Activated CD8-positive, alpha-beta memory T cell treated with anti-CD3 and anti-CD28 coated beads for 4 hours (primary cell): ENCODE measurements around the gene SPTLC3.

Experiments
- DNase-seq, 2 donors: peaks; one replicate each; pipeline ENCODE4 v3.0.0-alpha.2; 2020; ENCODE audit warnings: low read depth in 2 of 2

SPTLC3 gene

DNA sequence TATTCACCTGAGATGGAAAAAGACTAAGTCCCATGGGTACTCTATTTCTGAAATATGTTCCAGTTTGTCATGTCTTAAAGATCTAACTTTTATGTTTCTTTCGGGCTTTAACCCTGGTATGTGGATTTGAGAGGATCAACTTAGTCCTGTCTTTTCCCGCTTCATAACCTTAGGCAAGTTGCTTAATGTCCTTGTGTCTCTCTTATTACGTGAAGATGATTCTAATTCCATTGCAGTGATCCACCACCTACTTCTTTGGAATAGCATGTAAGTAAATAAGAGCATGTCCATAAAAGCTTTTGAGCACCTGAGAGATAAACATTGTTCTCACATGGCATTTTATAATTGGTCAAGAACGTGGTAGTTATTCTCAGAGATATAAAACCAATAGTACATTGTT, 23.0 kb downstream of the SPTLC3 start:
- DNase-seq = no peak

DNA sequence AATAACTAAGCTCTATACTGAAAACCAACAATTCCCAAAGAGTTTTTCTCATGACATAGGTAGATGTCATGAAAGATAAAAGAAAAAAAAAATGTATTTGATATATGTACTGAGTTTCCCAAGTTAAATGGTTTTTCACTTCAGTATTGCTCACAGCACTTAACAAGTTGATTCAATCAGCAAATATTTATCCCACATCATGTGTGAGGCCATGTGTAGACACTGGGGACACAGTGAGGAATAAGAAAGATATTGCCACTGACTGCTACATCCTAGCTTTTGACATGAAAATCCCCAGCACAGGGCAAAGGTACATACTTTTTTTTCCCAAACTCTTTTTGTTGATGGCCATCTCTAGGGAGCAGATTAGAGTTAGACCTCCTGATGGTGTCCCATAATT, 25.3 kb downstream of the SPTLC3 start:
- no peak for DNase-seq

DNA sequence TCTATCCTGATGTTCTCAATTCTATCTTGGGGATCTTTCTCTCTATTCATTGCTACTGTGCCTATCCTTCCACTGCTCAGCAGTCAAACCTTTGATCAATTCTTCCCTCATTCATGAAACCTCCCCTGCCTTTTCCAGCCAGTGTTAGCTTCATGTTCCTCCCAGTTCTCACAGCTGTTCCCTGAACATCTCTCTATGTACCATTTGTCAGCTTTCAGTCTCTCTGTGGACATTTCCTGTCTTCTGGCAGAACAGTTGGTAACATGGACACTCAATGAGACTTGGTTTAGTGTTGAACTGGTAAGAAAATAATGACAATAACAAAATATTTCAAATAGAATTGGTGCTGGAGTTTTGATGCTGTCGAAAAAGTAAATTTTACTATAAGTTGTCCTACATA, 26.2 kb downstream of the SPTLC3 start:
- no peak for DNase-seq

DNA sequence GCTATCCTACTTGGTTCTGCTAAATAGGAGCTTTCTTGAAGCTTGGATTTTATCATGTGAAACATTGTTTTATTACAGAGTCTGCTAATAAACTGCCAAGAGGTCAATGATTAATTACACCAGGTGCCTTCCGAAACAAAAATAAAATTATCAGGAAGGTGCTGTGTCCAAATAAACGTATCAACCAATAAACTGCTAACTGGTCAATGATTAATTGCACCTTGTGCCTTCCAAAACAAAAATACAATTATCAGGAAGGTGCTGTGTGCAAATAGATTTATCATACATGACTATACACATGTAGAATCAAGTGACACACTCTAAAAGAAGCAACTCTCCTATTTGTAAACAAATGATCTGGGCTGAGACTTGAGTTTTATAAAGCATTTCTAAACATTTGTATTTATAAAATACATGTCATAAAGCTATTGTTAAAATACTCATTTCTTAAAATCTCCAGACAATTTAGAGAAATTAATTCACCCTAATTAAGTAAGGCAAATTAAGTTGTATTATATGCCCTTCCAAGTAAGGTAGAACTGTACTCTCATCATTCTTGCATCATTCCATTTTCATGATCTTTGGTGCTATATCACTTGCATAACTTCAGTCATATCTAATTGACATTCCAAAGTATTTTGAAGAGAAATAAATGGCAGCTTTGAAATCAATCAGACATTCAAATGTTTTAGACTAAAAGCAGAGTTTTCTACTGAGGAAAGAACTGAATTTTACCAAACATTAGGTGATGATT, 26.8 kb downstream of the SPTLC3 start:
- no peak for DNase-seq

DNA sequence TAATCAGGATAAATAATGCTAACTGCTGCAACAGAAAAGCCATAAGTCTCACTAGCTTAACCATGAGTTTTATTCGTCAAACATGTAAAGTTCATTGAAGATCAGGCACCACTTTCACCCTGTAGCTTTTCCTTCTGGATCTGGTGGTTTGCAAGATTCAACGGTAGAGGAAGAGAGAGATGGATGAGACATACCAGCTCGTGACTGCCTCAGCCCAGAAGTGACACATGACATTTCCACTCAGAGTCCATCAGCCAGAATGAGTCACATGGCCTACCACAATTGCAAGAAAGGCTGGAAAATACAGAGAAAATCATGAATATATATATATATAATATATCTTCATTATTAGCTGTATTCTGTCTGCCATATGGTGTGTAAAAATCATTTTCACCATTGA, 29.0 kb downstream of the SPTLC3 start:
- DNase-seq = no peak

DNA sequence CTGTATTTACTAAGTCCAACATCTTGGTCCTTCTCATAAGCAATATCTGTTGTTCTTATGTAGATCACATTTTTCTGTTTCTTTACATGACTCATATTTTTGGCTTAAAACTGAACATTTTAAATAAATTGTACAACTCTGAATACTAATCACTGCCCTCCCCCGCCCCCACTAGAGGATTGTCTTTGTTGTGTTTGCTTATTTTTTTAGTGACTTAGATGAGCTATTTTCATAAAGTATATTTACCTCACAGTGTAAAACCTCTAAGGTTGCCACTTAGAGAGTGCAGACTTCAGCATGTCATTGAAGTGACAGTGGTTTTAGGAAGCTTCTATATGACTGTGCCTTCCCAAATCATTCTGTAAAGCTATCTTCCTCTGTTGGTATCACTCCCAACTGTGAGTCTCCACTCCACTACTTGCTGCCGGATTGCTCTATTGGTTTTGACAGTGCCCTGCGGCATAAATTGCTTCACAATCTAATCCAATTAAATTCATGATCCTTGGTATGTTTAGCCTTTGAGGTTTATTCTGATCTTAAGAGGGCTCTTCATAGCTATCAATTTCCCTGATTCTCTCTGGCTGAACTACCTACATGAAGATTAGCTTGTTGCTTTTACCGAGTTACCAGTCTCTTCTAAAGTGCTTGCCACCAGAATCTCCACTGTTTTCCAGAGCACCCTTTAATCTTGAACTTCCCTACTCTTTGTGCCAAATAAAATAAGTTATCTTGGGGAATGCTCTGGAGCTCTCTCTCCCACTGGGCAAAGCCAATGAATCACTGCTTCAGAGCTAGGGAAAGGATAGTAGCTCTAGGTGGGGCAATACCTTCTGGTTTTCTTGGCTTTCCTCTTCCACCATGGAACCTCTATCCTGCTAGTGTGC, 33.0 kb downstream of the SPTLC3 start:
- DNase-seq = no peak

DNA sequence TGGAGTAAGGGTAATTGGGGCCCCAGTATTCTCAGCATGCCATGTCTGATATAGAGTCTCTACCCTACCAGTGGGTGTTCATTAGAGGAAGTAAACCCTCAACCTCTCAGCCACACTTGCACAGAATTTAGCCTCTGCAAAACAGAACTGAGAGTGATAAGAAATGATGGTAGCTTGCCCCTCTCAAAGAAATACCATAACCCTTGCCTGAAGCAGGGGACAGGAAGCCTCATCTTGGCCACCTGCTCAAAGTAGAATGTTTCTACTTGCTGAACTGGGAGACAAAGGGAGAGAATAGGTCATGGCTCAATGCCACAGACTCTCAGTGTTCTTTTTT, 33.7 kb downstream of the SPTLC3 start:
- no peak for DNase-seq

DNA sequence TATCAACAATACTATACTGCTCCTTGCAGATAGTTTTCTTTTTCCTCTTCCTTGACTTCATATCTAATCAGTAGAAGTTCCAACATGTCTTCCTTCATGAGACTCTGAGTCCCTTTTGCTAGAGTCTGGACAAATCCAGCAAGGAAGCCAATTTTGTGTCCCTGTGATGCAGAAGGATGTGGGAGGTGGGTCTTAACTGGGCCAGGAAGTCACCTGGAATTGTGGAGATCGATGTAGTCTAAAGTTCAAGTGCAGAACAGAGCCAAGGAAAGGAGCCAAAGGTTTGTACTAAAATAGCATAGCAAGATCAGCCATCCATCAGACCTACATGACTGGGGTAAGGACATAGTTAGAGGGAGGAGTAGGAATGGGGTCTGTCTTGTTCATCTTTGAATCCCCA, 37.6 kb downstream of the SPTLC3 start:
- DNase-seq = no peak

DNA sequence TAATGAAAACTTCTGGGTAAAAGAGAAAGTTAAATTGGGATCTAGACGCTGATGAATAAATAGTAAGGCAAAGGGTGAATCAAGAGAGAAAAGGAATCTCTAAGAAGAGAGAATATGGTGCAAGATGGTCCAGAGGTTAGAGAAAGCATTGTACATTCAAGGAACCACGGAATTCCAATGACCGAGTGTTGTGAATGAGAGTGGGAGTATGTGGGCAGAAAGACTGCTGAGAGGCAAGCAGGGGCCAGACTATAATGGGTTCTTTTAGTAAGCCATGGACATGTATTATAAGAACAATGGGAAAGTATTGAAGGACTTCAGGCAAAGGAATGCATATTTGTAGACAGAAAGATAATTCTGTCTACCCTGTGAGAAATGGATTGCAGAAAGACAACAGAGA, 45.2 kb downstream of the SPTLC3 start:
- no peak for DNase-seq

DNA sequence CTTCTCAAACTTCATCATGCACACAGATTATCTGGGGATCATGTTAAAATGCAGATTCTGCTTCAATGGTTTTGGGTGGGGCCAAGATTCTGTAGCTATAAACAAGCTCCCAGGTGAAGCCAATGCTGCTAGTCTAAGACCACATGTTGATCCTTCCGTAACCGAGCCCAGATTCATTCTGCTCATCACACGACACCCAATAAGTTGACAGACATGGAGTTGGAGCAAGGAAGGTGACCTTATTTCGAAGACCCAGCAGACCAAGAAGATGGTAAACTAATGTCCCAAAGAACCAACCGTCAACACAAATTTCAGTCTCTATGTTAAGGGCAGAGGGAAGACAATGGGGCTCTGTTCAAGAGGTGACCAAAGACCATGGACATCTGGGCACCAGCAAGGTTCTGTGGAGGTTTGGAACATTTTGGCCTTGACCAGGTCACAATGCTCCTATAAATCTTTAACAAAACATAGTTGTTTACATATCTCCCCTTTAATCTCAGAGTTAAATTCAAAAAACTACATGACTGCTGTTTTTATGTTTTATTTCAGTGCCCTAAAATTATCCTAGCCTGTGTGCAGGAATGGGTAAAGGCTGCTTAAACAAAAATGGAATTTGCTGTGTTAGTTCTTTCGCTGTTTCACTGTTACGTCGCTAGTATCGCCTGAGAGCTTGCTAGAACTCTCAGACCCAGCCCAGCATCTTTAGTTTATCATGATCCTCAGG, 50.1 kb downstream of the SPTLC3 start:
- DNase-seq = no peak

DNA sequence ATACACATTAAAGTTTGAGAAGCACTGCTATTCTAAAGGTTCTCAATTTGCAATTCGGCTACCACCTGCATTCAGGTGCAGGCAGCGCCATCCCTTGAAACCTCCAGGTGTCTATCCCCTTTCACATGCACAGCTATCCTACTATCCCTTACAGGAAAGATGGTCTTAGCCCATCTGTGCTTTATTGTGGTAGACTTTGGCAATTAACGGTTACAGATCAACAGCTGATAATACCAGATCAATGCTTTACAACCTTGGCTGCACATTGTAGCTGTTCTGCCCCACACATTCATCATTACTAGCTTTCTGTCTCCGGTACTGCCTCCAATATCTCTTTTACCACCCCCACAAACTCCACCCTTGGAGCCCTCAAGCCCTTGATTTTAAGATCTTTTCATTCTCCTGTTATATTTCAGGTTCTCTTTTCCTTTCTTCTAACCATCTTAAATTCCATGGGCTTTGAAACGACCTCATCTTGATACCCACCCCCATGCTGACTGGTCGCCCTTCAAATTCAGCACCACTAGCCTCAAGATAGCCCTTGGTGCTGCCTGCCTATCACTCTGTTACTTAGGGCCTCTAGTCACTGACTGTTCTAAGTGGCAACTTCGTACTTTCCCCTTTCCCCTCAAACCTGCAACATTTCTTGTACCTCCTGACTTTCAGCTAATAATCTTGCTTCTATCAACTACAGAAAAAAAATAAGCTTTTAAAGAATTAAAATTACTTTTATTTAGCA, 50.8 kb downstream of the SPTLC3 start:
- DNase-seq = no peak

DNA sequence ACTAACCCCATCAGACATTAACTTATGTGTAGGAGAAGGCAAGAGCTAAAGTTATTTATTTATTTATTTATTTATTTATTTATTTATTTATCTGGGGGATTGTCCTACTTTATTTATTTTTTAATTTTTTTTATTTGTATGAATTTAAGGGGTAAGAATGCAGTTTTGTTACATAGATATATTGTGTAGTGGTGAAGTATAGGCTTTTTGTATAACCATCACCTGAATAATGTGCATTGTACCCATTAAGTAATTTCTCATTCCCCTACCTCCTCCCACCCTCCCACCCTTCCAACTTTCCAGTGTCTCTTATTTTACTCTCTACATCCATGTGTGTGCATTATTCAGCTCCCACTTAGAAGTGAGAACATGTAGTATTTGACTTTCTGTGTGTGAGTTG, 51.6 kb downstream of the SPTLC3 start:
- DNase-seq = no peak

DNA sequence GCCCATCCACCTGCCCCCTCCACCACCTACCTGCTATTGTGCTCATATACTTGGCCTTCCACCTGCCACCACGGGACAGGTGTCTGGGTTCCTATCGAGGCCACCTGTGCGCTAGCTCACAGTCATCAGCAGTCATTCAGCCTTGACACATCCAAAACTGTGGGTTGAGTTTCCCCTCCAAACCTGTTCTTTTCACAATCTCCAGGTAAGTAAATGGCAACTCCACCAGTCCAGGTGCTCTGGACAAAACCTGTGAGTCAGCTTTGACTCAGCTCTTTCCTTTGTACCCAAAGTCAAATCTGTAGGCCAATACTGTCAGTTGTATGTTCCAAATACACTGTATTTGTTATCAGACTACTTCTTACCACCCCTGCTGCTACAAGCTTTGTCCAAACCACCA, 52.6 kb downstream of the SPTLC3 start:
- no peak for DNase-seq

DNA sequence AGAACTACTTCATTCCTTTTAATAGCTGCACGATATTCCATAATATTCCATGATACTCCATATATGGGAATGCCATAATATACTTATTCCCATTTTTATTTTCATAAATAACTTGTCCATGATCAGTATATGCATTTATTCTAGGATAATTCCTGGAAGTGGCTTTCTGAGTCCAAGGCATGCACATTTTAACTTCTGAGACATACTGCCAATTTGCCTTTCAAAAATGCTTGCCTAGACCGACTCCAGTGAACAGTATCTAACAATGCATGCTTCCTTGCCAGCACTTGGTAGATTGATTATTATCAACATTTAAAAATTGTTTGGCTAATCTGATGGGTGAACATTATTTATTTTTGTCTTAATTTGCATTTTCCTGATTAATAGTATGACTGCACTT, 54.0 kb downstream of the SPTLC3 start:
- DNase-seq = no peak

DNA sequence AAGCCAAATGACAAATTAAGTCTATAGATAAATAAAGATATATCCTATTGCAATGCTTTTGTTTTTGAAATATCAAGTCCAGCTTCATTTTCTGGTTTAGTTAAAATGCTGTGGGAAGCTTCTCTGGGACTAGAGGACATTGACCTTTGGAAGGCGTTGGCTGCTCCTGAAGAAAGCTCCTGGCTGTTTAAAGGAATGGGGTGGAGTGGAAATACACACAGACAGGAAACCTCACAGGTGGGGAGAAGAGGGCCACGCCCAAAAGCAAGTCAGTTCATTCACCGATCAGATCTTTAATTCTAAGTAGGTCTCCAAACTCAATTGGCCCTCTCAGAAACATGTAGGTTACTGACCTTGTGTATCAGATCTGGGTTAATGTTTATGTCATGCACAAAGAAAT, 59.6 kb downstream of the SPTLC3 start:
- DNase-seq = no peak

DNA sequence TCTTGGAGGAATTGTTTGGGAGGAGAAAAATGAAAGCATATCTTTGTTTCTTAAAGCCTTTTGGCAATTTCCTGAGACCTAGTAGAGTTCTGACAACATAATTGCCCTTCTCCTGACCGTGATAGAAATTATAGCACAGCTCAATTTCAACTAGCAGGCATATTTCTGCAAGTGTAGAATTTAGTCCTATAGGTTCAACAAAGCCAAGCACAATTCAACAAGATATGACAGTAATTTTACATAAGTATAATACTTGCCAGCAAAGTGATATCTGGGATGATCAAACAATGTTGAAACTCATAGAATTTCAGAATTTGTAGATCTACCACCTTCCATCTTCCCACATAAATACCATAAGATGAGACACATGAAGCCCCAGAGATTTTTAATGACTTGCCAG, 73.1 kb downstream of the SPTLC3 start:
- no peak for DNase-seq

DNA sequence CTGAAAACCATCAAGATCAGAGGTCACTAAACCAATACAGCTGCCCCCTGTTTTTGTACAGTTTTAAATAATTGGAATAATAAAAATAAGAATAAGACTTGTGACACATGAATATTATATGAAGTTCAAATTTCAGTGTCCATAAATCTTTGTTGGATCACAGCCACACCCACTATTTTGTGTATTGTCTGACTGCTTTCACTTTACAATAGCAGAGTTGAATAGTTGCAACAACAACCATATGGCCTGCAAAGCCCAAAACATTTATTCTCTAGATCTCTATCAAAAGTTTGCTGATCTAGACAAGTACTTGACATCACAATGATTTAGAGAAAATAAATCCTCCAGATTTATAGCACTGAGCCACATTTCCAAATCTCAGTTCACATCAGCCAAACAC, 73.6 kb downstream of the SPTLC3 start:
- no peak for DNase-seq

DNA sequence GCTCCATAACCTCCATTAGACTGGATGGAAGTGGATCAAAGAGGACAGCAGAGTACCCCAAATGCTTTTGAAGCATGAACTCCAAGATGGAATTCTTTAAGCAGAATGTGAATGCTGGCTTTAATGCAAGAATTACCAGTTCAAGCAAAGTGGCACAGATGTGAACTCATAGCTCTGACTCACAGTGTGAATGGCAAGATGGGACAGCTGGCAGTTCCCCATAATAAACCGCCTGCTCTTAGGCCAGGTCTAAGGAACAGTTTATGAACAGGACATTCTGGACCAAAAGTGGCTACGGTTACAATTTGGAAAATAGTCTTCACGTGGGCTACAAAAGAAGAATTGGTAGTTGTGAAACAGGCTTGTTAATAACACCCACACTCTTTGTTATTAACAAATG, 76.5 kb downstream of the SPTLC3 start:
- DNase-seq = no peak

DNA sequence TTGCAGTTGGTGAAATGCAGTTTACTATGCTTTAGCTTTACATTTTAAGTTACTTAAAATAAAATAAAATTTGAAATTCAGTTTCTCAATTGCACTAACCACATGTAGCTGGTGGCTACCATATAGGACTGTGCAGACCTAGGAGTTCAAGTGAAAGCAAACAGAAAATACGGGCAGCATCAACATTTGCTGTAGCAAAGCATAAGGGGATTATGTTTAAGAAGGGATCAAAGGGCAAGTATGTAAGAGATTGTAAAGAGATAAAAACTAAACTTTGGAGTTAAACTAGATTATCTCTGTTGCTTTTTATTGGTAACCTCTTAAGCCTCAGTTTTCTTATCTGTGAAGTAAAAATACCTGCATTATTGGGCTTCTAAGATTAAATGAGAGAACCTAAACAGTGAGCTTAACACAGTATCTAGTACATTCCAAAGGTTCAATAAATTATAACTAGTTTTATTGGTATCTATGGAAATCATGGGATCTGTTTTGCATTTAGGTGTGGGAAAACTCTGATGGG, 81.2 kb downstream of the SPTLC3 start:
- DNase-seq = no peak

DNA sequence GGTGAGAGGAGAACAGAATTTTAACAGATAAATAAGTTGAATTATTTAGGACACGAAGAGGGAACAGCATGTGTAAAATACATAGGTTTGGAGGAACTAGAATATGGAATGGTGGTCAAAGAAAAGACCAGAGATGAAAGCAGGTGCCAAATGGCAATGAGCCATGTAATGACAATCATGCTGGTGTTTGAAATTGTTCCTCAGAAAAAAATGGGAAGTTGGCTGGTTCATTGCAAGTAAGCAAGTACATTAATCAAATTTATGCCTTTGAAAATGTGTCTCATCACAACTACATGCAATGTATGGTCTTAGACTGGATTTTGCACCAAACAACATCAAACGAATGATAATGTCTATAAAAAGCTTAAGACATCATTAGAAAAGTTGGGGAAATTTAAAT, 83.3 kb downstream of the SPTLC3 start:
- no peak for DNase-seq

DNA sequence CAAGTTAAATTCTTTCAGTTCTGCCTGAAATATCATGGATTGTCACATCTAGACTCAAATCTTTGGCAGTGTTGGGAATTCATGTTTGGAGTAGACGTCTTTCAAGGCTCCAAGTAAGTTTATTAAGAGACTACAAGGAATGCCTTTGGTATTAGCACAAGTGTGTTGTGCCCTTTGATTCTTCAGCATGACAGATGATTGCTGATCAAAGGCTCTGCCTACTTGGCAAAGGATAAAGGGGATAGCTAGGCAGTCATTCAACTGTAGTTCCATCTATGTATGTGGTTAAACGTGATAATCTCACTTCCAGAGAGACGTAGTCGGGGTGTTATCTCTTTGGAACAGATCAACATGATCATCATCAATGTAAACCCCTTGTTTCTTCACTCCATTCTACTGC, 86.2 kb downstream of the SPTLC3 start:
- no peak for DNase-seq
